Jurkat, Clone E6-1 (cell line): ENCODE results near the gene C21orf91.
"Not testable (repeated sequence)": the region's sequence is repeated elsewhere in the genome, so short reads cannot be mapped to it uniquely, and the experiment has no call there.

Experiments
- DNase-seq: peaks from one replicate; pipeline ENCODE4 v3.0.0-alpha.2; 2011; ENCODE audit warnings: low read depth, low spot score
- H3K4me3 ChIP-seq: 2 replicates; pipeline ENCODE4 v1.5.1; 2011; ENCODE audit warnings: mild to moderate bottlenecking, low read length, control low read depth, moderate library complexity

Gene C21orf91

GRCh38 chr21:17783003-17783402, 36.2 kb downstream of the C21orf91 start:
- H3K4me3 ChIP-seq = no peak overlapping the region
- DNase-seq = no peak

- peak; percentile 52 for DNase-seq
- no peak overlapping the region for H3K4me3 ChIP-seq
These were observed 37.1 kb downstream of the C21orf91 start for GRCh38 chr21:17782051-17782450.

GRCh38 chr21:17781524-17781923, 37.6 kb downstream of the C21orf91 start:
- no peak overlapping the region for H3K4me3 ChIP-seq
- no peak for DNase-seq

GRCh38 chr21:17780539-17780938, 38.6 kb downstream of the C21orf91 start:
- DNase-seq = peak; percentile 70
- no peak overlapping the region; the same call in 1 of the 2 replicates for H3K4me3 ChIP-seq

GRCh38 chr21:17779980-17780379, 39.2 kb downstream of the C21orf91 start:
- no peak overlapping the region for H3K4me3 ChIP-seq
- no peak for DNase-seq

GRCh38 chr21:17779496-17779895, 39.7 kb downstream of the C21orf91 start:
- H3K4me3 ChIP-seq = no peak overlapping the region
- no peak for DNase-seq

GRCh38 chr21:17777072-17777765, 41.9 kb downstream of the C21orf91 start:
- no peak for DNase-seq
- no peak overlapping the region for H3K4me3 ChIP-seq

- no peak overlapping the region for H3K4me3 ChIP-seq
- DNase-seq = no peak
These were observed 43.6 kb downstream of the C21orf91 start for GRCh38 chr21:17775431-17776126.

GRCh38 chr21:17775021-17775420, 44.1 kb downstream of the C21orf91 start:
- H3K4me3 ChIP-seq, DNase-seq: not testable (repeated sequence)

GRCh38 chr21:17769447-17769845, 49.7 kb downstream of the C21orf91 start:
- no peak overlapping the region for H3K4me3 ChIP-seq
- no peak for DNase-seq

GRCh38 chr21:17768840-17769446, 50.2 kb downstream of the C21orf91 start:
- DNase-seq = no peak
- H3K4me3 ChIP-seq = no peak overlapping the region

- H3K4me3 ChIP-seq = no peak overlapping the region
- no peak for DNase-seq
These were observed 53.9 kb downstream of the C21orf91 start for GRCh38 chr21:17765207-17765606.

GRCh38 chr21:17763288-17764037, 55.7 kb downstream of the C21orf91 start:
- DNase-seq = no peak
- H3K4me3 ChIP-seq = no peak overlapping the region

GRCh38 chr21:17759511-17760178, 59.5 kb downstream of the C21orf91 start:
- no peak overlapping the region for H3K4me3 ChIP-seq
- DNase-seq = no peak

- no peak overlapping the region for H3K4me3 ChIP-seq
- no peak for DNase-seq
These were observed 60.5 kb downstream of the C21orf91 start for GRCh38 chr21:17758683-17759082.

- H3K4me3 ChIP-seq = no peak overlapping the region
- no peak for DNase-seq
These were observed 61.5 kb downstream of the C21orf91 start for GRCh38 chr21:17757671-17758070.

GRCh38 chr21:17753736-17754135, 65.4 kb downstream of the C21orf91 start:
- H3K4me3 ChIP-seq = no peak overlapping the region

GRCh38 chr21:17752171-17752570, 67.0 kb downstream of the C21orf91 start:
- no peak overlapping the region for H3K4me3 ChIP-seq
- no peak for DNase-seq

More at GRCh38 chr21:17753736-17754135, 65.4 kb downstream of the C21orf91 start:
- DNase-seq = no peak

GRCh38 chr21:17746920-17747319, 72.2 kb downstream of the C21orf91 start:
- no peak for DNase-seq
- no peak overlapping the region for H3K4me3 ChIP-seq
